Iris pigment epithelial cell (primary cell): Measurements from ENCODE around the gene KCNS1.
A peak's percentile ranks its signal among the peaks of the same experiment; 100 is the strongest.
"Not testable (repeated sequence)": the region's sequence is repeated elsewhere in the genome, so short reads cannot be mapped to it uniquely, and the experiment has no call there.

Experiments used
- DNase-seq: peaks from one replicate; pipeline ENCODE4 v3.0.0-alpha.2; 2011; ENCODE audit warnings: low read depth

KCNS1 gene, protein sequence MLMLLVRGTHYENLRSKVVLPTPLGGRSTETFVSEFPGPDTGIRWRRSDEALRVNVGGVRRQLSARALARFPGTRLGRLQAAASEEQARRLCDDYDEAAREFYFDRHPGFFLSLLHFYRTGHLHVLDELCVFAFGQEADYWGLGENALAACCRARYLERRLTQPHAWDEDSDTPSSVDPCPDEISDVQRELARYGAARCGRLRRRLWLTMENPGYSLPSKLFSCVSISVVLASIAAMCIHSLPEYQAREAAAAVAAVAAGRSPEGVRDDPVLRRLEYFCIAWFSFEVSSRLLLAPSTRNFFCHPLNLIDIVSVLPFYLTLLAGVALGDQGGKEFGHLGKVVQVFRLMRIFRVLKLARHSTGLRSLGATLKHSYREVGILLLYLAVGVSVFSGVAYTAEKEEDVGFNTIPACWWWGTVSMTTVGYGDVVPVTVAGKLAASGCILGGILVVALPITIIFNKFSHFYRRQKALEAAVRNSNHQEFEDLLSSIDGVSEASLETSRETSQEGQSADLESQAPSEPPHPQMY

DNA sequence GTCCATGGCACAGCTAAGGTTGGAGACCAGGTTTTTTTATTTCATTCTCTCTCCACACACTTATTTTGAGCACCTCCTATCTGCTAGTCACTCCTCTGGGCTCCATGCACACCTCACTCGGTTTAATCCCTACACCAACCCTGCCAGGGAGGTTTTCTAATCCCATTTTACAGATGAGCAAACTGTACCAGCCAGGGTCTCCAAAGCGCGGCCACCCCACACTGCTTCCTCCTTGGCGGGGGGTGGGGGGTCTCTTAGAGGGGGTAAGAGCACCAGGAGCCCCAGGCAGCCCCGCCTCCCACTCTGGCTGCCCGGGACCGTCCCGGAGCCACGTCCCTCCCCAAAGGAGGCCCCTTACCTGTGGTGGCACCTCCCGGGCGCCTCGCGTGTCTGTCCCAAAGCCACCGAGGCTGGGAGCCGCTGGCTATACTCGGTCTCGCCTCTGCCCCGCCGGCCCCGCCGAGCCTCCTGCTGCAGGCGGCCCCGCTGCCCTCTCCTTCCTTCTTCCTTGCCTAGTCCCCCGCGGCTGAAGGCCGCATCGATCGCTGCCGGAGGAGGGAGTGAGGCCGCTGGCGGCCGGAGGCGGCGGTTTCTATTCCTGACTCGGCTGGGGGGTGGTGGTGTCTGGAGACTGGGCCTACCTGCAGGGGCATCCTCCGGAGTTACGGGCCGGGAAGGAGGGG lies at the start of gene KCNS1:
TSS of gene KCNS1 (minus strand) at position 565 of the 683 bp plus-strand sequence. CDS start 1,891 bp downstream, outside the sequence.
- peak; percentile 18 for DNase-seq

- no peak for DNase-seq
Observed at GRCh38 chr20:45149062-45149461, 48.1 kb upstream of the KCNS1 start.

GRCh38 chr20:45140836-45141235 lies 39.9 kb upstream of the KCNS1 start:
- no peak for DNase-seq

- not testable (repeated sequence) for DNase-seq
Observed at GRCh38 chr20:45139733-45140375, 38.9 kb upstream of the KCNS1 start.

DNA sequence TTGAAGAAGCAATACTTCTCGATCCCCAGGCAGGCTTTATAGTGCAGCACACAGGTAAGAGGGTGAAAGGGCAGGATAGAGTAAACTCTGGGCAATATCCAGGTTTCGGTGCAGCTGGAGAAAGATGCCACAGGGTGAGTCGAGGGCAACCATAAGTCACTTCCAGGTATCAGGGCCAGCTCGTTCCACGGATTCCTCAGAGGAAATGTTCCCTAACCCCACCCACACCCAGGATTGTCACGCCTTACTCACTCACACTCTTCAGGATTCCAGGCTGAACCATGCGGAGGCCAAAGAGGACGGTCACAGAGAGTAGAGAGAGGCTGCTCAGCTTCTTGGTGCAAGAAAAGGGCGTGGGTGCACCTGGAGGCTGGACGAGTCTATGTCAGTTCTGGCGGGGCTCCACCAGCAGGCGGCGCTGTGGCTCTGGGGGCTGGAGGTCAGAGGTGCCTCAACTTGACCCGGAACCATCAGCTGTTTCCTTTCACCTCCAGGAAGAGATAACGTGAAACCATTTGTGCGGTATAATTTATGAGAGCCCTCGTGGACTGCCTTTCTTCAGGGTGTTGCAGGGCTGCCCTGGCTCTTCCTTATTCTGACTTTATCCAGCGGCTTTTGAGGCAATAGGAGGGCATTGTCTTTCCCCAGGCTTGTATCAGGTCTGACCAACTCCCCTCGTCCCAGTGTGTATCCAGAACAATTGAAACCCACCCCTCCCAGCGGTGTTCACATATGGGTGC lies 37.8 kb upstream of the KCNS1 start:
- peak; percentile 11 for DNase-seq

- DNase-seq: no peak
Observed at GRCh38 chr20:45136911-45137310, 36.0 kb upstream of the KCNS1 start.

GRCh38 chr20:45128099-45128498 lies 27.2 kb upstream of the KCNS1 start:
- no peak for DNase-seq

DNA sequence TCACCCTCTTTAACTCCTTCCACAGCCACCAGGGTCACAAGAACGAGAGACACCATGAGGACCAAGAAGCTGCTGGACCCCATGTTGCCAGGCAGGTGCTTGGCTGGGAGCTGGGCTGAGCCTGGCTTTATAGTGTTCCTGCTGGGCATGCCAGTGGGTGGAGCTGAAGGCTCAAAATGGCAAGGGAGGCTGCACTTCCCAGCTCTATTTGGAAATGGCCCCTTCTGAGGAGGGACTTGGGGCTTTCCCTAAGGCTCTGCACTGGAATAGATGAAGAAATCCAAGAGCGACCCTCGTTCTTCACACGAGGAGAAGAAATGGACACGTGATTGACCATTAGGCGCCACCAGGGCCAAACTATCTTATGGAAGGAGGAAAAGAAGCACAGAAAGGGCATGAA lies 23.4 kb upstream of the KCNS1 start, which contains the start of gene WFDC12:
TSS of gene WFDC12 (minus strand) at position 101 of the 400 bp plus-strand sequence. CDS start at position 83, 18 bp downstream.
- no peak for DNase-seq

GRCh38 chr20:45121388-45121787 lies 20.5 kb upstream of the KCNS1 start:
- no peak for DNase-seq

DNA sequence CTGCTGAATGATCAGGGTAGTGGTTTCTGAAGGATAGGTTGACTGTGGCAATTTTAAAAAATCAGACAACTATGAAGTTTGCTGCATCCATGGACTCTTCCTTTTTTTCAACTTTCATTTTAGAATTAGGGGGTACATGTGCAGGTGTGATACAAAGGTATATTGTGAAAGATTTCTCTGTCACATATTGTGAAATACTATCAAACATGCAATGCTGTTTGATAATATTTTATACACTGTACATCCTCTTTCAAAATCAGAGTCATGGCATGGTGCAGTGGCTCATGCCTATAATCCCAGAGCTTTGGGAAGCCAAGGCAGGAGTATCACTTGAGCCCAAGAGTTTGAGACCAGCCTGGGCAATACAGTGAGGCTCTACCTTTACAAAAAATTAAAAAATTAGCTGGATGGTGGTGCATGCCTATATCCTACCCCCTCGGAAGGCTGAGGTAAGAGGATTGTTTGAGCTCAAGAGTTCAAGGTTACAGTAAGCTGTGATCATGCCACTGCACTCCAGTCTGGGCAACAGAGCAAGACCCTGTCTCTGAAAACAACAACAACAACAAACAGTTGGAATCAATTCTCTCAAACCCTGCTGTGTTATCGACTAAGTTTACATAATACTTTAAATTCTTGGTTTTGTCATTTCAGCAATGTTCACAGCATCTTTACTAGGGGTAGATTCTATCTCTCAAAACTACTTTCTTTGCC lies 18.8 kb upstream of the KCNS1 start:
- DNase-seq: no peak

DNA sequence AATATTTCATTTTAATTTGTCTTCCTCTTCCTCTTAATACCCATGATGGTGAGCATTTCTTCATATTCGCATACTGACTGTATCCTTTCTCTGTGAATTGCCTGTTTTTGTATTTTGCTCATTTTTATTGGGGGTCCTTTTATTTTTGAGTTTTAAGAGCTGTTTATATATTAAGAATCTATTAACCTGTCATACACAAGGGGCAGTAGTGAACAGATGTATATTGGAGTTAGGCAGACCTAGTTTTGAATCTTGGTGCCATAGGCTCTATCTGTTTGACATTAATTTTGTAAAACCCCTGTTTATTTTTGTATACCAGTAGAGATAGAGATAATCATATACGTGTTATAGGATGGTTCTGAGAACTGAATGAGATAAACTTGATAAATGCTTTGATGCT lies 17.1 kb upstream of the KCNS1 start:
- no peak for DNase-seq

- DNase-seq: no peak
Observed at GRCh38 chr20:45117581-45117980, 16.7 kb upstream of the KCNS1 start.

DNA sequence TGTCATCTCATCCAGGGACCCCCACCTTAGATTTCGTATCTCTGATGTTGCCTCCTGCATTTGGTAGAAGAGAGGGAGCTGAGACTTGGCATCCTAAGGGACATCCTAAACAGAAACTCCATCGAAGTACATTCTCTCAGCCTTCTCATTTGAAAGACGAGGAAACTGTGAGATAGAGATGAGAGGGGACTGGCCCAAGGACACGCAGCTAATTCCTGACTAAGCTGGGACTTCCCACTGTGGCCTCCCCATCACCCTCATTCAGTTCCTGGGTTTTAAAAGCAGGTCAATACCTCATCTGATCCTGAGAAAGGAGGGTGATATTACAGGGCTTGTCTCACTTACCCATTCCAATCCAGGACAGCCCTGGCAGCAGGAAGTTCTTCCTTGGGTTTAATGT lies 14.9 kb upstream of the KCNS1 start:
- no peak for DNase-seq

GRCh38 chr20:45115386-45115774 lies 14.5 kb upstream of the KCNS1 start:
- no peak for DNase-seq

DNA sequence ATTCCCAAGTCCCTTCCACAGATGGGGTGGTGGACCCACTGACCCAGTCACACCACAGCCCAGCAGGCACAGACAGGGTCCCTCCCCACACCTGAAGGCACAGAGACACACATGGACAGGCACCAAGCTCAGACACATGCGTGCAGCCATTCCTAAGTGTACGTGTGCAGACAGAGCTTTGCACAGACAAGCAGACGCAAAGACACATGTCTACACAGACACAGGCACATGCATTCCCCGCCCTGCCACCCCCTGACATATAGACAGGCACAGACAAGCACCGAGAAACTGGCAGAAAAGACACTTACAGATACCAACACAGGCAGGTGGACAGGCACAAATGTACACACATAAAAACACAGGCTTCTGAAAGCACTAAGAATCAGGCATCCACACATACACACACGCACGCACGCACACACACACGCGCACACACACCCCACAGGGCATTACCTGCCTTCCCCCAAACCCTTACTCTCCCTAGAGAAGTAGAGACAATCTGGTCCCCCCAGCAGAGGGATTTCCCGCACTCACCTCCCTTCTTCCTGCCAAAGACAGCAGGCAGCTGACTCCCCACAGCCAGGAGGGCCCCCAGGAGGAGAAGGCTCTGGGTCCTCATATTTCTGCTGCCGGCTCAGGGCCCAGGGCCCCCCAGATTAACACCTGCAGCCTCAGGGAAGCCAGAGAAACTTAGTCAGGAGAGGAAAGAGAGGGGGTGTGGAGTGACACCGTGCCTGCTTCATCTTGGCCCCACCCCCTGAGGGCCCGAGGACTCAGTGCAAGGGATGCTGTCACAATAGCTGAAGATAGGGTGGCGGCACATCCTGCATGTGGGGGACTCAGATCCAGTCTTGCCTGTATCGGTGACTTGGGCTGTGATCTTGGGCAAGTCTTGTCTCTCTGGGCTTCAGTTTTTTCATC lies 13.8 kb upstream of the KCNS1 start, which contains the start of gene WFDC5:
TSS of gene WFDC5 (minus strand) at position 710 of the 921 bp plus-strand sequence. CDS start at position 619, 91 bp downstream.
- DNase-seq: no peak

DNA sequence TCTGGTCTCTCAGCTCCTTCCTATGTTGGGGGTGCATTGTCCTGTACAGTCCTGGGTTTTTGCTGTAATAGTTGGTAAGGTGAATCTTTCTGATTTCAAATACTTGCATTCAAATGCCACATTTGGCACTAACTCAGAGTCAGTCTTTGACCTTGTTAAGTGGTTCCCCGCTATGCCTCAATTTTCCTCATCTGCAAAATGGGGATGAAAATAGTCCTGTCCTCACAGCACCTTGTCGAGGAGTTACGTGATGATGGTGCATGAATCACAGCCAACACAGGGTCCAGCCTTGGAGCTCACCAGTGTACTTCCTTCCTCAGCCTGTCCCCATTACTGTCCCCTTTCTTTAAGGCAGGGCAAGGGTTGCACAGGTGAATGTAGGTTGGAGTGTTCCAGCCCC lies 12.9 kb upstream of the KCNS1 start:
- DNase-seq: no peak

DNA sequence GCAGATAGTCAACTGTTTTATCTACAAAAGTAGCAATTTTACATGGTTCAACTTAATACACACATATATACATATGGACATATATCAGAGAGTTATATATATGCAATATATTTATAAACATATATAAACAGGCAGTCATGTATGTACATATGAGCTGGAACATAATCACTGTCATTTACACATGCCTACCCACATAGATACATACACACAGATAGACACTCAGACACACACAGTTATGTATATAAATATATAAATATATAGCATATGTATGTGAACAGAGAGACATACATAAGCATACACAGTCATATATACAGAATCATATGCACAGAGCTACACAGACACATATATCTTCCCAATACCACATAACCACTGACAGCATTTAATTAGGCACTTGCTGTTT lies 11.8 kb upstream of the KCNS1 start:
- DNase-seq: no peak

DNA sequence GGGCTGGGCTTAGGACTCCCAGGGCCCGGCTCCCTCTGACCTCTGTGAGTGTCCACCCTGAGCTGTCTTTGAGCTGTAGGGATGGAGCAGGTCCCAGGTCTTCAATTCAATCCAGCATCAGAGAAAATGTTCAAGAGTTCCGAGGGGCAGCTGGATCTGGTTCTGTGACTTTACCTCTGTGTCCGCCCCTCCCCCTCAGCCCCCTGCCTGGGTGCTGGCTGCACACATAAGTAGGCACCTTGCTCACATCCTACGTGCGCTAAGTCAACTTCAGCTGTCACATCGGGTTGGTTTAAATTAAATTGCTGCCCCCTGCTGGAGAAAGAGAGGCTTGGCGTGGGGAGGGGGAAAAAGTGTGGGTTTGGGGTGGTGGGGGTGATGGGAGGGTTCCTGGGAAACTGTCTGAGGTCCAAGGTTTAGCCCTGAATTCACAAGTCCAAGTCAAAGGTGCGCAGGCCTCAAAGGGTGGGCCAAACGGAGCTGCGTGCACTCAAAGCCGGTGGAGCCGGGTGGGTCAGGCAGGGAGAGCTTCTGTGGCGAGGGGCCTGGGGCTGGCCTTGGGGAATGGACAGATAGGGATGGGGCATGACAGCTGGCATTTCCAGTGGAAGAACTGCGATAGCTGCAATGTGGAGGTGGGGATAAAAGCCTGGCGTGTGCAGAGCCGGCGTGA lies 11.0 kb upstream of the KCNS1 start:
- DNase-seq: peak; percentile 19

DNA sequence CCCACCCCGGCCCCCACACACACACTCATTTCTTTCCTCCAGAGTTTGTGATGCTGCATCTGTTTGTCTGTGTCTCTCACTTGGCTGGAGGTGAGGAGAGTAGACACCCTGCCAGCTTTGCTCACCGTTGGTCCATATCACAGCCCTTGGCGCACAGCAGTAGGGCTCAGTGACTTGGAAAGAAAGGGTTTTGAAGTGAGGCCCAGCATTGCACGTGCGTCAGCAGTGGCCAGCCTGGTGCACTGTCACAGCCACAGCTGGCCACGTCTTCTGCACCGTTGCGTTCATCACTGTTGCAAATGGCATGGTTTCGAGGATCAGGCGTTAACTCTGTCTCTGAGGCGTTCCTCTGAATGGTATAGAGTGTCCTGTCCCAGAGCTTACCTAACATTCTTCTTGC lies 10.4 kb upstream of the KCNS1 start:
- no peak for DNase-seq
